SH-SY5Y (cell line): ENCODE measurements around the gene GALNTL6.

Source experiments
- GATA2 ChIP-seq: IDR thresholded peaks from 2 replicates; pipeline ENCODE4 v1.6.1; 2011; ENCODE audit warnings: mild to moderate bottlenecking, low read depth, low read length
- GATA3 ChIP-seq: IDR thresholded peaks from 2 replicates; pipeline ENCODE4 v1.6.1; 2011; ENCODE audit warnings: low read depth, mild to moderate bottlenecking, low read length, moderate library complexity

GALNTL6 gene

DNA sequence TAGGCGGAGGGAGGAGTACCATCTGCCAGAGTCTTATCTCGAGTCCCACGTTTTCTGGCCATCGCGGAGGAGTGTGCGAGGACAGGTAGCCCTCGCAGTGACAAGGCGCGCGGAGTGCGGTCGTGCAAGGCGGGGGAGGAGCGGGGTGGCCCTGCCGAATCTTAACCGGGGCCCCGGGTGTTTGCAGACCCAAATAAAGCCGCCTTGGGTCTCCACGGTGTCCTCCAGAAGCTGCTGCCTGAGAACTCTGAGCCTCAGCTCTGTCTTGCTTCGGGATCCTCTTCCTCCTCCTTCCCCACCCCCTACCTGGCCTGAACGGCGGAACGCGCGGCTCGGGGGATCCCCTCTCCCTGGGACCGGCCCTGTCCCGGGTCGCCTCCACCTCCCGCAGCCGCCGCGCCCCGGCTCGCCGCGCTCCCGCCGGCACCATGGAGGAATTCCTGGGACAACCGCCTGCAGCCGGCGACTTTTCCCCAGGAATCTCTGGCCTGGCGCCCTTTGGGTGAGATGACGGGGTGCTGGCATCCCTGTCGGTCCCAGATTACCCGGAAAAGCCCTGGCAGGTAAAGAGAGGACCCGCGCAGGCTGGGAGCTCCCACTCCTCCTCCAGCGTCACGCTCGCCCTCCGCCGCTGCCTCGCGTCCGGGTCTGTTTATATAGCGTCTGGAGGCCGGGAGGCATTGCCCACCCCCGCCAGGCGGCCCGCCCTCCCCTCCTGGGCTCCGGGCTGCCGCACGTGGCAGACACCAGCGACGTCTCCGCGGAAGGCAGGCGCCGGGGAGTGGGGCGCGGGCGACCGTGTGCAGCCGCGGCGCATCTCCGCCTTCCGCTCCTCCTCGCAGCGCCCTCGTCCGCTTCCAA, at the start of gene GALNTL6:
Gene GALNTL6 (plus strand): TSS at position 740 of the 861 bp plus-strand sequence.
- TF ChIP-seq GATA3 = no peak
- no peak; the same call in 1 of the 2 replicates for TF ChIP-seq GATA2

DNA sequence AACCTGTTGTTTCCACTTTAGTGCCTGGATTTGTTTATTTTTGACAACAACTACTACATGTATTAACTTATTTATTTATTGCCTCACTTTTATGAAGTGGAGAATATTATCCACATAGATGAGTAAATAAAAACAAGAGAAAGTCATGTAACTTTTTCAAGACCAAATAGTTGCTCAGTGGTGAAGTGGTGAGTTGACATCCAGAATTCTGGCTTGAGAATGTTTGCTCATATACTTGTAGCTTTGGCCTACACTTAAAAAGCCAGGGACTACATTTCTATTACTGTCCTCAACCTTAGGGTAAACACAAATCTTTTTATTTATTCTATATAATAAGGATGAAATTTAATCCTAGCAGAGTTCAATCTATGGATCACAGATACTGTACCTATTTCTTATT, 47.7 kb upstream of the GALNTL6 start:
- TF ChIP-seq GATA2 = no peak
- TF ChIP-seq GATA3 = no peak

DNA sequence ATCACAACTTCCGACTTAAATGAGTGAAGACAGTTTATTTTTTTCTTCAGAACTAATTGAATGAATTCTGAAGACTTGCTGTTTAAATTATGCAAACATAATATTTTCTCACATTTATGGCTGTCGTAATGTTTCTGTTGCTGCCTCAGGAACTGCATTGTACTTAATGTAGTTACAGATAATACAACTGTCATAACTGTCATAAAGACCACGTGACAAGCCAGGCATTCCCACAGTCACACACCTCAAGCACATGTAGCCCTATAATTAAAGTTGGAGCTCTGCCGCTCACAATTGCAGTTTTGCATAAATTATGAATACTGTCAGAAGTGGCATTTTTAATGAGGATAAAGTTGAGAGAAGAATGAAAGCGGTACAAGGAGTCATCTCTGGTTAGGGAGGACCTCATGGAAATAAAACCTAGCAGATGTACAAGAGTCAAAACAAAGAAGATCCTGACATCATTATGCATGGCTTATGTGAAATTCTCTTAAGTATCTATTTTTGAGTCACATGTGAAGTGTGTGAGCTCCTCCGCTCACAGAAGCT, 38.5 kb upstream of the GALNTL6 start:
- TF ChIP-seq GATA3 = no peak
- no peak for TF ChIP-seq GATA2

DNA sequence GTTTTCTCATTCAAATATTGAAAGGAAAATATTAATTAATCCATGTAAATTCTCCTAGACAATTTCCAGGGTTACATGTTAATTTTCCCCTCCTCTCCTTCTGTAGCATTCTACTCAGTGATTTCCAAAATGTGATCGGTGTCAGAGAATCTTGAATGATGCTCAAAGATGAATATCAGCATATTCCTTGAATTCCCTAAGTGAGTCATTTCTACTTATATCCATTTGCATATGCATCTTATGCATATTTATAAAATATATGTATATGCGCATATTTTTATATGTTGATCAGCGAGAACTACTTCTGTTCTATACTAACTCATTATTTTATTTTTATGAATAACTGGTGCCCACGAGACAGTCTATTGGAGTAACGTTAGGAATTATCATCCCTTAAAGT, 33.9 kb upstream of the GALNTL6 start:
- no peak for TF ChIP-seq GATA3
- no peak for TF ChIP-seq GATA2

DNA sequence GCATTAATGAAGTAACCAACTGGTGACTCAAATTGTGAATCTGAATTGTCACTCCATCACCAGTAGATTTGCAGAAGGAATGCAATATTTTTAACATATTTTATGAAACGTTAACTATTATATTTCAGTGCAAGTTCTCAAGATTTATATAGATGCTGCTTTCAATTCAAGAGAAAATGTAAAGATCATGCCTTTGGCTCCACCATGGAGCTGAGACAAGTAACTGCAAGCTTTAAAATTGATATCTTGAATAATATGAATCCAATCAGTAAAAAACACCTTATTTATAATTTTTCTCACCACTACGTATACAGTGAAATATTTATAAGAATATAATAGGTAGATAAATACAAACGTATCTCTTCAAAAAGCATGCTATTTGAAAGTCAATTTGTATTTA, 27.8 kb upstream of the GALNTL6 start:
- TF ChIP-seq GATA2 (no peak), GATA3 (no peak)

DNA sequence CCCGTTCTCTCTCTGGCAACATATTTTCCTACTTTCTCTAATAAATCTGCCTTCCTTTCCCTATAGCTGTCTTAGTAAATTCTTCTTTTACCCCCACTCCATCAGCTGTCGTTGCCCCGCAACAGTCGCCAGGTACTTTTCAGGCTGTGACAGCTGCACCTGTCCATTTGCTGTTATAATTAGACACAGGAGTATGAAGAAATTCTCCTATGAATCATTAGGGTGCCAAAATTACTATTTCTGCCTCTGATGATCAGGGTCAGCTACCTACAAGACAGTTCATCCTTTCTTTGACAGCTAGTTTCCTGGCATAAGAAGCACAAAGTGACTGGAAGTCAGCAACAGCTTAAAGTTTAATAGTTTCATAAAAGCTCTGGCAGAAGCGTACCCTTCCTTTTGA, 19.5 kb upstream of the GALNTL6 start:
- TF ChIP-seq GATA2 = no peak
- TF ChIP-seq GATA3 = no peak

DNA sequence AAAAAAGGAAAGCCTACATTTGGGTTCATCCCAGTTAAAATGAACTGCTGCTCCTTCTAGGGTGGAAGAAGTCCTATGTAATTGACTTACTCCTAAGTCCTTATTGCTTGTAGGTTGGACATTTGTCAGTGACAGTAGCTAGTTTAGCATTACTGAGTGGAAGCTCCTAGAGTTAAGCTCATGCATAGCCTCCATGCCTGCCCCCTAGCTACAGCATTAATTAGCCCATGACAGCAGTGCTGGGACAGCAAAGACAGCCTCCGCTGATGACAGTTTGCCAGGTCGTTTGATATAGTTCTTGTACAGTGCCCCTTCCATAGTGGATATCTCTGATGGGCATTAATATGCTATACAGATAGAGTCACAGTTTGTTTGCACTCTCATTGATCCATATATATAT, 18.7 kb upstream of the GALNTL6 start:
- no peak for TF ChIP-seq GATA2

DNA sequence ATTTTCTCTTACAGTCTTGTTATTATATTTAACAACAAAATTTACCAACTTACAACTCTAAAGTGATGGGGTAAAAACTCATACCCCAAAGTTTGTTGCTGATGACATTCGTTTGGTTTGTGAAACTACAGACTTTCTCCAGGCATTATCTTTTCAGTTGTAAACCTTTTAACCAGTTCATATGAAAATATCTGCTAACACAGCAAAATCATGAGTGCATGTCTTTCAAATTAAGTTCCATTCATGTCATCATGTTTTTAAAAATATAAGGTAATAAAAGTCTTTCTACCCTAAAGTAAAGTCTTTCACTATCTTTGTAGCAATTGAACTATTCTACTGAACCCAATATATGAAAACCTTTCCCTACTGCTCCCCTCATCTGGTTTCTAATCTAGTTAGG, 3.4 kb upstream of the GALNTL6 start:
- TF ChIP-seq GATA3 (no peak), GATA2 (no peak)

DNA sequence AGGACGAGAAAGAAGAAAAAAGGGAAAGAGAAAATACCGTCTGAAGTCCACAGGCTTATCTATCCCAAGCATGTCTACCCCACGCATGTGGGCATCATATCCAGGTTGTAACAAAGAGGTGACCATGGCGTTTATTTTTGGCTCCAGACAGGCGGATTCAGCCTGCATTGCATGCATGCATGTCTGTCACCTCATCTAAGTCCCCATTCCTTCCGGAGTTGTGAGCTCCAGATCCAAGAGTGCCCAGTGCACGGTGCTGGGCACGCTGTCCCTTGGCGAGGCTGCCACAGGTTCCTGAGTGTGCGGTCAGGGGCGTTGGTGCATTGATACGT, 905 bp upstream of the GALNTL6 start:
- no peak for TF ChIP-seq GATA3
- TF ChIP-seq GATA2 = no peak

DNA sequence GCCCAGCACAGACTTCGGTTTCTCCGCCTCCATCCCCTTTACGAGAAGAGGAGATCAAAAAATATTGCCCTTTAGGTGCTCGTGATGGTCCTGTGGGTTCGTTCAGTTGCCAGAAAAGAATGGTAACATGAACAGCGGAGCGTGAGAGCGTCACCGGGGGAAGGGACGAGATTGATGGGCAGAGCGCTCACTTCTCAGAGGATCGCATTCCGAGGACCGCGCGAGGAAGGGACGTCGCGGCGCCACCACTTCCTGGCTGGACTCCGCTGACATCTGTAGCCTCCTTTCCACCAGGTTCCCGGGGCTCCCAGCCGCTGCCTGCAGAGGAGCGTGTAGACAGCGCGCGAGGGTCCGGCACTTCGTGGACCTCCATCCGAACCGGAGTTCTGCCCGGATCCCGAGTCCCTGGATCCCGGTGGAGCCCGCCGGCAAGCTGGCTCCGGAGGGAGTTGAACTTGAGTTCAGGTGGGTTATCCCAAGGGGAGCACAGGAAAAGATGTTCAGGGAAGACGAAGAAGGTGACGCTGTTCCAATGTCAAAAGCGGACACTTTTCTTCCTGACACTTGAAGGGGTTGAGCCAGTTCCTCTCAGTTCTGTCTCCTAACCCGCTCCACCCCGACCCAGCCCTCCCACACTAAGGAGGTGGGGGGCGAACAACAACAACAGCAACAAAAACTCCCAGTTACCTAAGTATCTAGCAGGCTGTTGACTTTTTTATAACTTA, 484 bp downstream of the GALNTL6 start:
- TF ChIP-seq GATA3 = no peak

DNA sequence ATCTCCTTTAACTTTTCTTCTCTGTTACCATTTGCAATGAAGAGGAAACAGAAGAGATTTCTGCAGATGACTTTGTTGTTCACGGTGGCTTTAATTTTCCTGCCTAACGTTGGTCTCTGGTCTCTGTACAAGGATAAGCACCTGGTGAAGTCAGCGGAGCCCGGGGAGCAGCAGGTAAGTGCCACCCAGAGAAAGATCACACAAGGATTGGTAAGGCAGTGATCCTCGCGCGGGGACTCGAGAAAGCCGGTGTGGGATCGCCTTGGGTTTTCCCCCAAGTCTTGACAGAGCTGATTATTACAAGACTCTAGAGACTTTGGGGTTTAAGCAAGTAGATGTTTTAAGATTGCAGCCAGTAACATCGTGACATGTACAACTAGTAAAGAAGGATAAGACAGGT, 1.3 kb downstream of the GALNTL6 start:
- no peak for TF ChIP-seq GATA3
- no peak for TF ChIP-seq GATA2

DNA sequence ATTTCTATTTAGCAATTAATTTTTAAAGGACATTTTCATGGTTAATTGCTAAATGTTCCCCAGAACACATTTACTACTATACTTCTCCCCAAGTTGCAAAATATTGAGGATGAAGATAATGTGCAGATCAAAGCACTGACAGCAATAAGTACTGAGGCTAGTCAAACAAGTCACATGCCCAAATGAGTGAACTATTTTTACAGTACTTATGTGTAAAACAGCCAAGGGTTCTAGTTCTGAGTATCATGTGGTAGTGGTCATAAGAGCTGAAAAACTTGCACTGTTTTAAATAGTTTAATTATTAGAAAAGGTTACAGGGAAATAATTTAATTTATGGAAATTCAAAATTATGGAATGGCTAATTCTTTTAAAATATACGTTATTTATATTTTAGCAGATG, 3.8 kb downstream of the GALNTL6 start:
- TF ChIP-seq GATA2 (no peak), GATA3 (no peak)

DNA sequence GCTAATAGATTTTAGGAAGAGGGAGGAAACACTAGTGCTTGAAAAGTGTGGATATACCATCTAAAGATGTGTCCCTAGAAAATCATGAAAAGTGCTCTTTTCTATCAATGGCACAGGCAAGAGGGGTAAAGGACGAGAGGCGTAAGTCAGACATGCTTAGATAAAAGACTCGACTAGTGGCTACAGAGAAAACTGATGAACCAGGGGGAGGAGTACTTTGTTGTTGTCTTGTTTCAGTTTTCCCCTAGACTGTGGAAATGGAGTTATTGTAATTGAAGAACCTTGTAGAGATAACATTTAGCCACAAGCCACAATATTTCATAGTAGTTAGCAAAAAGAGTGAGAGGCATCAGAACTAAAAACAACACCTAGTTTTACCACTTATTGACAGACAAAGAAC, 21.4 kb downstream of the GALNTL6 start:
- TF ChIP-seq GATA3 (no peak), GATA2 (no peak)

DNA sequence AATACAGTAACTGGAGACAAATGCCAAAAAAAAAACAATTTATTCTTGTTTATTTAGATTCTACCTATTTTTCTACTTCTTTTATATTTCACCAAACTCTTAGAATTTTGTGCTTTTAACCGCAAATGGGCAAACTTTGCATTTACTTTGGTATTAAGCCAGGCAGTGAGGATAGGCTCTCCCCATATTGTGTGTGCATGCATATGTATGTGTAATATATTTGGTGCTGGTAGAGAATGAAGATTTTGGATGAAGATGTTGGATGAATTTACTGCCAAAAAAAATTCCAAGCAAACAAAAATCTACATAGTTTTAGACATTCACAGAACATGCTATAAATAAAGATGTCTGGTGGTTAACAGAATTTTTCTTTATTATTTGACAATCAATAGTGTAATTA, 30.3 kb downstream of the GALNTL6 start:
- TF ChIP-seq GATA2 = no peak
- TF ChIP-seq GATA3 = no peak

DNA sequence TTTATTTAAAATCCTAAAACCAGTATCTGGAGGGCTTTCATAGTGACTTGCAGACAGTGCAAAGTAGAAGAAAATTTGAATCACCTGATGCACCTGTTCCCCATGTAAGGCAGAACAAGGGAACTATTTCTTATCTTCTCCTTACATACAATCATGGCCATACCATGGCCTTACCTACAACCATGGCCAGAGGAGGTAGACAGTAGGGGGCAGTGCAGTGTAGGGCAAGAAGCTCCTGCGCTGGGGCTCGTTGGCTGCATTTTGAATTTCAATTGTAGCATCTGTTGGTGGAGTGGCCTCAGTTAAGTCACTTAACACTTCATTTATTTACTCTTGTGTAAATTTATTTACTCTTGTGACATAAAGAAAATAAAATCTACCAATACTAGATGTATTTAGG, 33.0 kb downstream of the GALNTL6 start:
- TF ChIP-seq GATA3 (no peak), GATA2 (no peak)
